GM13976 (cell line): ENCODE results near the gene PANK2.

Experiments used
- DNase-seq: peaks from one replicate; pipeline ENCODE4 v3.0.0; 2012; ENCODE audit warnings: low spot score
- in situ Hi-C: fragments of 300-500 bp; cut with MboI; formaldehyde crosslinking; loops from one replicate; pipeline ENCODE4 v1.12.0; 2022; ENCODE audit warnings: low sequenced_read_pairs, mixed read lengths, inconsistent platforms; ENCODE audit not compliant: unreplicated experiment
- TF ChIP-seq, protein P1 (sequence below): IDR thresholded peaks from 2 replicates; pipeline ENCODE4 v1.5.1; 2012; ENCODE audit warnings: borderline replicate concordance, mild to moderate bottlenecking; ENCODE audit not compliant: insufficient read depth; ENCODE audit errors: extremely low read depth, missing control alignments, control extremely low read depth

PANK2 gene

DNA sequence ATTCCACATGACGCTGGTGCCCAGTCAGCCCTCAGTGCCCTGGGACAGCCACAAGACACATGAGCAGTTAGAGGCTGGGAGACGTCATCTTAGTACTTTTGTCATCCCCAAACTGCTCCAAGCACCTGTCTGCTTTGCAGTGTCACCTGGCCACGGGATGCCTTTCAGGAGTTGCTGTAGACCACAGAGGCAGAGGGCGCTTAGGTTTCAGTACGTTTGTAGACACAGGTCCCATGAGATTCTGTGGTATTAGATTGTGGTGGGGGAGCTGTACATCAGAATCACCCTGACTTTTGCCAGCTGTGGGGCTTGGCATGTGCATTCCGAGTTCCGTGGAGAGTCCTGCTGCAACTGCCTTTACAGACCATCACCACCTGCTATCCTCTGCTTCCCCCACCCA is 25.9 kb upstream of the PANK2 start:
- in situ Hi-C loops: no loop called here

DNA sequence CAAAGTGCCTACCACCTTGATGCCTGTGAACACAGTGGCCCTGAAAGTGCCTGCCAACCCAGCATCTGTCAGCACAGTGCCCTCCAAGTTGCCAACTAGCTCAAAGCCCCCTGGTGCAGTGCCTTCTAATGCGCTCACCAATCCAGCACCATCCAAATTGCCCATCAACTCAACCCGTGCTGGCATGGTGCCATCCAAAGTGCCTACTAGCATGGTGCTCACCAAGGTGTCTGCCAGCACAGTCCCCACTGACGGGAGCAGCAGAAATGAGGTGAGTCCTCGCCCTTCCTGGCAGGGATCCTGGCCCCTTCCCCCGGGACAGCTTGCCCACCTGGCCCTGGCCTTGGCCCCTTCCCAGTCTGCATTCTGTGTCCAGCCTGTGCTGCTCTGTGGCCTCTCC is 24.7 kb upstream of the PANK2 start:
- DNase-seq: peak; percentile 11
- TF ChIP-seq, protein P1, sequence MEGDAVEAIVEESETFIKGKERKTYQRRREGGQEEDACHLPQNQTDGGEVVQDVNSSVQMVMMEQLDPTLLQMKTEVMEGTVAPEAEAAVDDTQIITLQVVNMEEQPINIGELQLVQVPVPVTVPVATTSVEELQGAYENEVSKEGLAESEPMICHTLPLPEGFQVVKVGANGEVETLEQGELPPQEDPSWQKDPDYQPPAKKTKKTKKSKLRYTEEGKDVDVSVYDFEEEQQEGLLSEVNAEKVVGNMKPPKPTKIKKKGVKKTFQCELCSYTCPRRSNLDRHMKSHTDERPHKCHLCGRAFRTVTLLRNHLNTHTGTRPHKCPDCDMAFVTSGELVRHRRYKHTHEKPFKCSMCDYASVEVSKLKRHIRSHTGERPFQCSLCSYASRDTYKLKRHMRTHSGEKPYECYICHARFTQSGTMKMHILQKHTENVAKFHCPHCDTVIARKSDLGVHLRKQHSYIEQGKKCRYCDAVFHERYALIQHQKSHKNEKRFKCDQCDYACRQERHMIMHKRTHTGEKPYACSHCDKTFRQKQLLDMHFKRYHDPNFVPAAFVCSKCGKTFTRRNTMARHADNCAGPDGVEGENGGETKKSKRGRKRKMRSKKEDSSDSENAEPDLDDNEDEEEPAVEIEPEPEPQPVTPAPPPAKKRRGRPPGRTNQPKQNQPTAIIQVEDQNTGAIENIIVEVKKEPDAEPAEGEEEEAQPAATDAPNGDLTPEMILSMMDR: no peak
- in situ Hi-C loops: no loop called here

More for the DNA sequence above, 25.9 kb upstream of the PANK2 start:
- TF ChIP-seq, protein P1: no peak
- DNase-seq: no peak

DNA sequence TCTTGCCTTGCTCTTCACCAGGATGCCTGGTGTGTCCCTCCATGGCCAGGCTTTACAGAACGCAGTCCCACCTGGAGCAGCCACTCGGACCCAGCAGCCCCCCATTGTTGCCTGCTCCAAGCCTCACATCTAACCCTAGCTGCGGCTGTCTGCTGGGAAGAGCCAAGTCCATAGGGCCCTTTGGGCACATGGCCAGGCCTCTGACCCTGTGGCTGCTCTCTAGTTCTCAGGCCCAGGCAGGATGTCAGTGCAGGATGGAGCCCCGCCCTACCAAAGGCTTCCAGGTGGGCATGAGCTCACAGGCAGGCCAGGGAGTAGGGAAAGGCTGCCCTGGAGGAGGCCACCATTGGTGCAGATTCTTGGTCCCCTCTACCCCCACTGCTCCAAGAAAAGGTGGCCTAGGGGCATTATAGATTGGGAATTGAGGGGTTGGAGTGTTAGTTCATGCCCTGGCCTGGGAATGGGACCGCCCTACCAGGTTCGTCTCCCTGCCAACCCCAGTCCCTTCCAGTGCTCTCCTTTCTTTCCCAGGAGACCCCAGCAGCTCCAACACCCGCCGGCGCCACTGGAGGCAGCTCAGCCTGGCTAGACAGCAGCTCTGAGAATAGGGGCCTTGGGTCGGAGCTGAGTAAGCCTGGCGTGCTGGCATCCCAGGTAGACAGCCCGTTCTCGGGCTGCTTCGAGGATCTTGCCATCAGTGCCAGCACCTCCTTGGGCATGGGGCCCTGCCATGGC is 23.9 kb upstream of the PANK2 start:
- no peak for DNase-seq
- in situ Hi-C loops: no loop called here
- TF ChIP-seq, protein P1: no peak

DNA sequence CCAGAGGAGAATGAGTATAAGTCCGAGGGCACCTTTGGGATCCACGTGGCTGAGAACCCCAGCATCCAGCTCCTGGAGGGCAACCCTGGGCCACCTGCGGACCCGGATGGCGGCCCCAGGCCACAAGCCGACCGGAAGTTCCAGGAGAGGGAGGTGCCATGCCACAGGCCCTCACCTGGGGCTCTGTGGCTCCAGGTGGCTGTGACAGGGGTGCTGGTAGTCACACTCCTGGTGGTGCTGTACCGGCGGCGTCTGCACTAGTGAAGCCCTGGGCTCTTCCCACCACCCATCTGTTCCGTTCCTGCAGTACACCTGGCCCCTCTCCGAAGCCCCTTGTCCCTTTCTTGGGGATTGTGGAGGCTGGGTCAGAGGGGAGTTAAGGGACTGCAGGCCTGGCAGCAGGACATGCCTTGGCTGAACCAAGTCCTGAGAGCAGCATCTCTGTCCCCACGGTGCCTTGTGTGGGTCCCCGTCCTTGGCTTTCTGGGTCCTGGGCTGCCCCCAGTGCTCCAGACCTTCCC is 23.2 kb upstream of the PANK2 start:
- peak; percentile 24 for DNase-seq
- TF ChIP-seq, protein P1: no peak
- in situ Hi-C loops: no loop called here

DNA sequence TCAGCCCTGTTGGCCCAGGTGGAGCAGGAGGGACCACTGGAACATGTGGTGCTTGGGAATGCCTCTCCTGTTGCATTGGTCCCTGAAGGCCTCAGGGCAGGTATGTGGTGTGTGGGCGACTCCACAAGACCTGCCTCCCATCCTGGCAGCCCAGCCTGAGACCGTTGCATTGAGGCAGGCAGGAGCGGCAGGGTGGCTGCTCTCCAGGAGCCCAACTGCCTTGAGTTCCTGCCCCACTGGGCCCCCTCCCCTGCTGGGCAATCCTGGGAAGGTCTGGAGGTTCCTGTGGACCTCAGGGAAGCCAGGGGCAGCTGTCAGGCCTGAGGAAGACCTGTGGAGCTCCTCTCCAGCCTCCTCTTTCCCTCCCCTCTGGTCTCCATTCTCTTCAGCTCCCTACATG is 22.7 kb upstream of the PANK2 start:
- no peak for DNase-seq
- TF ChIP-seq, protein P1: no peak
- in situ Hi-C loops: no loop called here

DNA sequence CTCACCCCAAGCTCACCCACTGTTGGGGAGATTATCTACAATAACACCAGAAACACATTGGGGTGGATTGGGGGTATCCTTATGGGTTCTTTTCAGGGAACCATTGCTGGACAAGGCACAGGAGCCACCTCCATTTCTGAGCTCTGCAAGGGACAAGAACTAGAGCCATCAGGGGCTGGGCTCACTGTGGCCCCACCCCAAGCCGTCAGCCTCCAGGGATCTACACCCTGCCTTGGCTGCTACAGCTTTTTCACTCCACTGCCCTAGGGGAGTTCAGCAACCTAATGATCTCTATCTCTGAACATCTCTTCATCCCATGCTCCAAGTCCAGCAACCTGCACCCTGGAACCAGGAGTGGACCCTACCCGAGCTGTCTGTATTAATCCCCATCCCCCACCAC is 21.4 kb upstream of the PANK2 start:
- TF ChIP-seq, protein P1: no peak
- in situ Hi-C loops: no loop called here
- DNase-seq: no peak
